WTC11 (cell line): Measurements from ENCODE around the gene SMAD3.
"Not testable (repeated sequence)": the region's sequence is repeated elsewhere in the genome, so short reads cannot be mapped to it uniquely, and the experiment has no call there.

ENCODE experiments used
- CTCF ChIP-seq: fragments of 200-600 bp; IDR thresholded peaks from 2 replicates; pipeline ENCODE4 v1.8.0; 2022; ENCODE audit warnings: antibody characterized with exemption
- FOXJ3 ChIP-seq: sonication (generic); formaldehyde crosslinking; IDR thresholded peaks from 2 replicates; pipeline ENCODE4 v1.9.0; 2021; ENCODE audit warnings: missing genetic modification reagents, mild to moderate bottlenecking, borderline replicate concordance

GRCh38 chr15:67123291-67123690, 57.9 kb downstream of the SMAD3 start:
- TF ChIP-seq CTCF; FOXJ3 (CRISPR knock-in tag): not testable (repeated sequence)
